ENCODE data around the gene MCM5.

GRCh38 chr22:35379146-35379993, 20.6 kb upstream of the MCM5 start:
- TF ChIP-seq CTCF (IDR thresholded peaks at IDR 0.05) = no peak
- no peak for TF ChIP-seq POLR2A (IDR thresholded peaks at IDR 0.05)
